GM21367 (cell line): ENCODE measurements around the gene ZC3H7A.

Experiments used
- ATAC-seq: cut with Tn5 transposase; IDR thresholded peaks from one replicate; pipeline ENCODE4 v1.9.1; 2021; ENCODE audit not compliant: unreplicated experiment

Gene ZC3H7A

GRCh38 chr16:11708421-11708820 is 88.6 kb downstream of the ZC3H7A start:
- no peak for ATAC-seq

- no peak for ATAC-seq
Measured at GRCh38 chr16:11707679-11708197, 89.3 kb downstream of the ZC3H7A start.

DNA sequence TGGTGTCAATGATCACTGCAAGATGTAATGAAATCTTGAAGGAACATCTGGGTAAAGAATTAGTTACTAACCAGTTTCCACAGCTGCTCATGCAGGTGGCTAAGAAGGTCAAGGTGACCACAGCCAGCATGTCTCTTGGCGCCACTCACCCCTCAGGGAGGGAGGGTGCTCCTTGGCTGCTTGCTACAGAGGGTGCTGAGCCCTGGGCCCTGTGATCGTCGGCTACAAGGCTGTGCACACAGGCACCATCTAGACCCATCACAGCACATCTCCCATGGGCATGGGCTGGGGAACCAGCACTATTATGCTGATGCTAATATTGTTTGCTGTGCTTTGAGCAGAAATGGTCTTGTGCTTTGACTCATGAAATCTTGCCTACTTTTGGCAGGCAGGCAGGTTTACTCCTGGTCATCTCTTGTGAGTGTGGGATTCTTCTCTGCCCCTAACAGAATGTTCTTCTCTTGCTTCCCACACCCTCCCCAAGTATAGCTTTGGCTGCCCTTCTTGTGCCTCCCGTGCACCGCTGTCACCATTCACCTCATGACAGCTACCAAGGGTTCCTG is 90.8 kb downstream of the ZC3H7A start:
- ATAC-seq = no peak

GRCh38 chr16:11705311-11706025 is 91.6 kb downstream of the ZC3H7A start:
- ATAC-seq = no peak
